ENCODE results near the gene OVCH1. TPM values are rescaled to one million over a fixed set of nuclear protein-coding genes. Genes with fewer than 3 reads are reported as not detected.

The OVCH1 gene
- total RNA-seq (2022) (1.9 and 4.0 TPM in 2 replicates), Bru-seq, nascent RNA (percentile 89 among the genes with signal in this experiment), BruChase-seq, experiment 1, labeled RNA remaining after a 6-hour chase (percentile 78 among the genes with signal in this experiment), BruChase-seq, experiment 2, labeled RNA remaining after a 2-hour chase (percentile 87 among the genes with signal in this experiment)
- long read RNA-seq = 0 reads

GRCh38 chr12:29497588-29497987 is at the start of gene OVCH1:
OVCH1 (minus strand) TSS chr12:29497686; CDS start chr12:29497686, 0 bp downstream.
- BruUV-seq (replicated peaks) = no TSS peak
- no peak for DNase-seq (ENCODE audit: unreplicated experiment)
- Mint-ChIP-seq H3K36me3 (ENCODE audit: insufficient read depth, unreplicated experiment) (peaks cover 89% of the 10 kb centered on the region), H3K27me3 (ENCODE audit: insufficient read depth, unreplicated experiment) (no peaks in the 10 kb centered on the region), H3K4me3 (ENCODE audit: unreplicated experiment) (no peak within 1 kb of the TSS), H3K27ac (ENCODE audit: low read depth, unreplicated experiment) (no peak within 1 kb of the TSS), H3K9me3 (ENCODE audit: unreplicated experiment) (no peaks in the 10 kb centered on the region), H3K4me1 (ENCODE audit: insufficient read depth, unreplicated experiment) (no peaks in the 10 kb centered on the region)
- ChIA-PET POLR2A (no interaction called here), CTCF (interaction anchor here (0.8 kb wide), 1 partner anchor 1310 kb away, joined by 3 read pairs; no protein-coding TSS in a partner anchor)
- intact Hi-C loops (cut with micrococcal nuclease) = no loop called here
- no peak for TF ChIP-seq CTCF (IDR thresholded peaks at IDR 0.05; ENCODE audit: unreplicated experiment)

GRCh38 chr12:29547151-29547632 is 49.7 kb upstream of the OVCH1 start:
- H3K36me3 Mint-ChIP-seq (ENCODE audit: insufficient read depth, unreplicated experiment) = peaks cover 67% of the 10 kb centered on the region
- POLR2A ChIA-PET = interaction anchor here (0.7 to 0.8 kb wide), 2 partner anchors 10 to 803 kb away, joined by 3 read pairs; no protein-coding TSS in a partner anchor

GRCh38 chr12:29546000-29546399 is 48.5 kb upstream of the OVCH1 start:
- BruUV-seq (replicated peaks) = no TSS peak
- Mint-ChIP-seq H3K4me3 (ENCODE audit: unreplicated experiment) (no peak overlapping the region), H3K9me3 (ENCODE audit: unreplicated experiment) (no peaks in the 10 kb centered on the region), H3K4me1 (ENCODE audit: insufficient read depth, unreplicated experiment) (no peaks in the 10 kb centered on the region), H3K36me3 (ENCODE audit: insufficient read depth, unreplicated experiment) (peaks cover 72% of the 10 kb centered on the region), H3K27ac (ENCODE audit: low read depth, unreplicated experiment) (peak overlapping the region; percentile 60), H3K27me3 (ENCODE audit: insufficient read depth, unreplicated experiment) (no peaks in the 10 kb centered on the region)
- ChIA-PET CTCF (no interaction called here), POLR2A (interaction anchor here (0.7 kb wide), 1 partner anchor 1282 kb away, joined by 3 read pairs; no protein-coding TSS in a partner anchor)
- intact Hi-C loops (cut with micrococcal nuclease) = no loop called here
- no peak for DNase-seq (ENCODE audit: unreplicated experiment)
- TF ChIP-seq CTCF (IDR thresholded peaks at IDR 0.05; ENCODE audit: unreplicated experiment) = no peak

More at GRCh38 chr12:29547151-29547632, 49.7 kb upstream of the OVCH1 start:
- H3K27ac Mint-ChIP-seq (ENCODE audit: low read depth, unreplicated experiment) = no peak overlapping the region
- no peak overlapping the region for H3K4me3 Mint-ChIP-seq (ENCODE audit: unreplicated experiment)
- DNase-seq (ENCODE audit: unreplicated experiment) = no peak
- intact Hi-C loops (cut with micrococcal nuclease) = no loop called here
- TF ChIP-seq CTCF (IDR thresholded peaks at IDR 0.05; ENCODE audit: unreplicated experiment) = no peak
- H3K9me3 Mint-ChIP-seq (ENCODE audit: unreplicated experiment) = no peaks in the 10 kb centered on the region
- BruUV-seq (replicated peaks) = no TSS peak
- no peaks in the 10 kb centered on the region for H3K27me3 Mint-ChIP-seq (ENCODE audit: insufficient read depth, unreplicated experiment)
- H3K4me1 Mint-ChIP-seq (ENCODE audit: insufficient read depth, unreplicated experiment) = no peaks in the 10 kb centered on the region
- CTCF ChIA-PET = interaction anchor here (0.6 kb wide), 1 partner anchor 44 kb away, joined by 3 read pairs; no protein-coding TSS in a partner anchor

GRCh38 chr12:29545102-29545467 is 47.6 kb upstream of the OVCH1 start:
- H3K27ac Mint-ChIP-seq (ENCODE audit: low read depth, unreplicated experiment) = no peak overlapping the region
- POLR2A ChIA-PET = no interaction called here
- no peak overlapping the region for H3K4me3 Mint-ChIP-seq (ENCODE audit: unreplicated experiment)
- TF ChIP-seq CTCF (IDR thresholded peaks at IDR 0.05; ENCODE audit: unreplicated experiment) = no peak
- no peaks in the 10 kb centered on the region for H3K9me3 Mint-ChIP-seq (ENCODE audit: unreplicated experiment)
- DNase-seq (ENCODE audit: unreplicated experiment) = no peak
- H3K4me1 Mint-ChIP-seq (ENCODE audit: insufficient read depth, unreplicated experiment) = no peaks in the 10 kb centered on the region
- CTCF ChIA-PET = no interaction called here
- no TSS peak for BruUV-seq (replicated peaks)
- H3K36me3 Mint-ChIP-seq (ENCODE audit: insufficient read depth, unreplicated experiment) = peaks cover 79% of the 10 kb centered on the region
- intact Hi-C loops (cut with micrococcal nuclease) = no loop called here
- no peaks in the 10 kb centered on the region for H3K27me3 Mint-ChIP-seq (ENCODE audit: insufficient read depth, unreplicated experiment)

Data from MCF 10A (cell line).